Measurements from ENCODE around the gene PSTPIP1.

Gene PSTPIP1

GRCh38 chr15:77044228-77045042 lies 49.5 kb downstream of the PSTPIP1 start:
- H3K9ac ChIP-seq (ENCODE audit: low read length), result no peak overlapping the region
- no peaks in the 10 kb centered on the region for H3K9me3 ChIP-seq (ENCODE audit: control insufficient read depth, low read length)
- H3K27me3 ChIP-seq (replicated peaks; ENCODE audit: control insufficient read depth, insufficient read depth, low read length), result no peaks in the 10 kb centered on the region
- DNase-seq (ENCODE audit: low read depth), result no peak
- H3K4me3 ChIP-seq (ENCODE audit: low read length), result no peak overlapping the region
- peaks cover 68% of the 10 kb centered on the region for H3K36me3 ChIP-seq (ENCODE audit: control insufficient read depth, insufficient read depth, low read length, severe bottlenecking)
- H3K4me1 ChIP-seq (ENCODE audit: control insufficient read depth, insufficient read depth, low read length), result peaks cover 49% of the 10 kb centered on the region

DNA sequence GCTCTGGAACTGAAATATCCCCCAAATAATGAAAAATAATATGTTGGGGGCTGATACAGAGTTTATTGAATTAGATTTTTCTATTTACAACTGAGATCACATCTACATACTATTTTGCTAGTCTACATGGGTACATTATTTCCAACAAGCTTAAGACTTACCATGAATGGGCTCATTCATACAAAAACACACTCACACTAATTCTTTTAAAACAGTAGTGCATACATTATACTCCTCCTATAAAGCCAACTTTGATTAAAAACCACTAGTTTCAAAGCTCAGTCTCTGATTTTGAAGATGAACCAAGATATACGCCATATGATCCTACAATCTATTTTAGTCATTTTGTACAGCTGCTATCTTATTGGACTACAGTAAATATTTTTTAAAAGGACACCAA lies 51.1 kb downstream of the PSTPIP1 start:
- no peak overlapping the region for H3K9ac ChIP-seq (ENCODE audit: low read length)
- no peak overlapping the region for H3K4me3 ChIP-seq (ENCODE audit: low read length)
- H3K9me3 ChIP-seq (ENCODE audit: control insufficient read depth, low read length), result no peaks in the 10 kb centered on the region
- peaks cover 53% of the 10 kb centered on the region for H3K4me1 ChIP-seq (ENCODE audit: control insufficient read depth, insufficient read depth, low read length)
- H3K27me3 ChIP-seq (replicated peaks; ENCODE audit: control insufficient read depth, insufficient read depth, low read length), result no peaks in the 10 kb centered on the region
- peaks cover 83% of the 10 kb centered on the region for H3K36me3 ChIP-seq (ENCODE audit: control insufficient read depth, insufficient read depth, low read length, severe bottlenecking)
- no peak for DNase-seq (ENCODE audit: low read depth)

GRCh38 chr15:77046704-77047412 lies 51.9 kb downstream of the PSTPIP1 start:
- Histone ChIP-seq H3K27me3 (replicated peaks; ENCODE audit: control insufficient read depth, insufficient read depth, low read length) (no peaks in the 10 kb centered on the region), H3K4me1 (ENCODE audit: control insufficient read depth, insufficient read depth, low read length) (peaks cover 53% of the 10 kb centered on the region), H3K4me3 (ENCODE audit: low read length) (no peak overlapping the region), H3K36me3 (ENCODE audit: control insufficient read depth, insufficient read depth, low read length, severe bottlenecking) (peaks cover 88% of the 10 kb centered on the region), H3K9me3 (ENCODE audit: control insufficient read depth, low read length) (no peaks in the 10 kb centered on the region), H3K9ac (ENCODE audit: low read length) (no peak overlapping the region)
- DNase-seq (ENCODE audit: low read depth), result no peak

DNA sequence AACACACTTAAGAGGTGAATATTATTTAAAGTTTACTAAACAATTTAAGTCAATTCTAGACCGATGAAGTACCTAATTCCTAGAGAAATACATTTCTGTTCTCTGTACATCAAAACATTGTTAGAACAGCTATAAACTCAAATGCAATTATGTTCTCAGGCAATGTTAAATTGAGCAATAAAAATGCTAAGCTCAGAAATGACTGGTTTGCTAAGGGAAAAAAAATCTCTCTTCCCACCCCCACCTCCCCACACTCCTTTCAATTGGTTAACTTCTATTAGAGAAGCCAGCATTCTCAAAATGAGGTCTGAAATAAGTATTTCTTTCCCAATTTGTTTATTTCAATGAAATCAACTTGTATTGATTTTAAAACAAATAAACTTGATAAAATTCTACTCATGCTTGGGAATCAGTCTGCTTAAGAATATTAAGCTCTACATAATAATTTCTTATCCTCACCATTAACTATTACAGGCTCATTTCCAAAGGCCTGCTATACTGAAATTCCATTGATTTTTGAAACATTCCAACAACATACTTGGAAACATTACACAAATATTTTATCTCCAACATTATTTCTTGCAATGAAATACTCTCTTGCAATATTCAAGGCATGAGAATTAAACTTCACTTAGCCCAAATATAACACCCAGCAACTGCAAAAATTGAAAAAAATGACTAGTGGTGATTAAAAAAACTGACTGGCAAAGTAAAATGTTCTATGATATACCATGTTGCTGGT lies 53.4 kb downstream of the PSTPIP1 start:
- H3K36me3 ChIP-seq (ENCODE audit: control insufficient read depth, insufficient read depth, low read length, severe bottlenecking), result peaks cover 87% of the 10 kb centered on the region

DNA sequence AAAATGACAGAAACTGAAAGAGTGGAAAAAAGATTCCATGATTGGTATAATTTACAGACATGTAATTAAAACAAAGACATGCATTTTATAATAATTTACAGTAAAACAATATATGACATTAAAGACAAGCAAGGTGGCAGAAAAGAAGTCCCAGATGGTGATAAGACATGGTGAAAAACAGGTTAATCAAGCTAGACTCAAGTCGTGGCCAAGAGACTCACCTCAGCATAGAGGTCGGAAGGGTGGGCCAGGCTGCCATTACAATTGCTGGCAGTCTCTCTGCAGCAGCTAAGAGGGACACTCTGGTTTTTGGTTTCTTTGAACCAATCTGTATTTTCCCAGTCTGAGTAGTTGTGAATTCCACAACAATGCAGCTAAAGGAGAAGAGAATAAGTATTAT lies 57.6 kb downstream of the PSTPIP1 start:
- peaks cover 80% of the 10 kb centered on the region for H3K36me3 ChIP-seq (ENCODE audit: control insufficient read depth, insufficient read depth, low read length, severe bottlenecking)
- H3K4me1 ChIP-seq (ENCODE audit: control insufficient read depth, insufficient read depth, low read length), result peaks cover 61% of the 10 kb centered on the region
- DNase-seq (ENCODE audit: low read depth), result no peak
- H3K9ac ChIP-seq (ENCODE audit: low read length), result no peak overlapping the region
- H3K4me3 ChIP-seq (ENCODE audit: low read length), result no peak overlapping the region
- no peaks in the 10 kb centered on the region for H3K9me3 ChIP-seq (ENCODE audit: control insufficient read depth, low read length)
- no peaks in the 10 kb centered on the region for H3K27me3 ChIP-seq (replicated peaks; ENCODE audit: control insufficient read depth, insufficient read depth, low read length)

More for the DNA sequence above, 53.4 kb downstream of the PSTPIP1 start:
- Histone ChIP-seq H3K27me3 (replicated peaks; ENCODE audit: control insufficient read depth, insufficient read depth, low read length) (no peaks in the 10 kb centered on the region), H3K4me1 (ENCODE audit: control insufficient read depth, insufficient read depth, low read length) (peaks cover 58% of the 10 kb centered on the region), H3K4me3 (ENCODE audit: low read length) (peak overlapping the region; percentile 60), H3K9me3 (ENCODE audit: control insufficient read depth, low read length) (no peaks in the 10 kb centered on the region), H3K9ac (ENCODE audit: low read length) (peak overlapping the region; percentile 73)
- DNase-seq (ENCODE audit: low read depth), result peak; percentile 79

DNA sequence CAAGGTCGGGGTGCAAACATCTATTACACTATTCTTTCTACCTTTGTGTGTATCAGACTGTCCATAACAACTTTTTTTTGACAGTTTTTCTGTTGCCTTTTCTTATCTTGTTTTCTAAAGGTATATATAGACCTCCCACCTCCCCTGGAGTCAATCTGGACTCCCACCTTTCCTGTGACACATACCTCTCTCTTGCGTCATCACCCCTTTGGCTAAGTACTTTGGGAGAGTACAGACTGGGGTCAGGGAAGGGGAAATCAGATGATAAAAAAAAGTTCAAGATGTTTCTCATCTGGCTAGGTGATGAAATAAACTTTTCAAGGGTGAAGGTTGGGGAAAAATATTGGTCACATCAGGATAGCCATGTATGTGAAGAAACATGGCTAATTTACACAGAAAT lies 58.8 kb downstream of the PSTPIP1 start:
- Histone ChIP-seq H3K27me3 (replicated peaks; ENCODE audit: control insufficient read depth, insufficient read depth, low read length) (no peaks in the 10 kb centered on the region), H3K4me3 (ENCODE audit: low read length) (no peak overlapping the region), H3K9me3 (ENCODE audit: control insufficient read depth, low read length) (no peaks in the 10 kb centered on the region), H3K9ac (ENCODE audit: low read length) (no peak overlapping the region), H3K4me1 (ENCODE audit: control insufficient read depth, insufficient read depth, low read length) (peaks cover 61% of the 10 kb centered on the region), H3K36me3 (ENCODE audit: control insufficient read depth, insufficient read depth, low read length, severe bottlenecking) (peaks cover 81% of the 10 kb centered on the region)
- DNase-seq (ENCODE audit: low read depth), result no peak

DNA sequence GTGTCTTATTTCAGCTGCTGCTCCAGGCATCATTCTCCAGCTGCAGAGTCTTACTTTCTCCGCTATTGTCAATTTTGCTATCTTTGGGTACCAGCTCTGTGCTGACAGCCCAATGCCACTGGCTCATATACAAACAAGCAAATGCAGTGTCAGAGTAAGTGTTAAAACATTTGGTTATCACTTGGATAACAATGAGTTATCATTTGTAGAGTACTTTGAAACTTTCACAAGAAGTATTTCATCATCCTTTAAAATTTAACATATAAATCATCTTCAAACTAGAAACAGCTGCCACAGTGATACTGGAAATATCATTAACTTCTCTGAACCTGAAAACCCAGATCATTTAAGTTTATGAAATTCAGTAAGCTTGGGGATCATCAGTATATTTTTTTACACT lies 62.1 kb downstream of the PSTPIP1 start:
- no peaks in the 10 kb centered on the region for H3K27me3 ChIP-seq (replicated peaks; ENCODE audit: control insufficient read depth, insufficient read depth, low read length)
- H3K4me1 ChIP-seq (ENCODE audit: control insufficient read depth, insufficient read depth, low read length), result peaks cover 75% of the 10 kb centered on the region
- no peak overlapping the region for H3K4me3 ChIP-seq (ENCODE audit: low read length)
- H3K9ac ChIP-seq (ENCODE audit: low read length), result no peak overlapping the region
- peak; percentile 60 for DNase-seq (ENCODE audit: low read depth)
- H3K36me3 ChIP-seq (ENCODE audit: control insufficient read depth, insufficient read depth, low read length, severe bottlenecking), result peaks cover 49% of the 10 kb centered on the region
- H3K9me3 ChIP-seq (ENCODE audit: control insufficient read depth, low read length), result no peaks in the 10 kb centered on the region

DNA sequence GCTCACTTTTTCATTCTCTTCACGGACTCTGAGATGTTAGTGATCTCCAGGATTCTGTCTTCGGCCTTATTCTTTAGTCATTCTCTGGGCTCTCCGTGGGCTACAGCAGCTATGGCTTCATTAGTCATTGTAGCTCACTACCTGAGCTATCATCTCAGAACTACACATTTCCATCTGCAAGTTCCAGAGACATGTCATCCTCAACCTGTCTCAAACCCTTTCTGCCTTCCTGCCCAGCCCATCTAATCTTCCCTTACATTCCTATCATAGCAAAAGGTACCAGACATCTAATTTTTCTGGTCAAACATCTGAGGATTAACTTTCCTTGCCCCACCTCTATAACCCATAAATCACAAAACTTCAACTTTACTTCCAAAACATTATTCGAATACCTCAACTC lies 62.8 kb downstream of the PSTPIP1 start:
- H3K36me3 ChIP-seq (ENCODE audit: control insufficient read depth, insufficient read depth, low read length, severe bottlenecking), result peaks cover 43% of the 10 kb centered on the region
- H3K9ac ChIP-seq (ENCODE audit: low read length), result no peak overlapping the region
- H3K4me3 ChIP-seq (ENCODE audit: low read length), result no peak overlapping the region
- DNase-seq (ENCODE audit: low read depth), result no peak
- no peaks in the 10 kb centered on the region for H3K27me3 ChIP-seq (replicated peaks; ENCODE audit: control insufficient read depth, insufficient read depth, low read length)
- no peaks in the 10 kb centered on the region for H3K9me3 ChIP-seq (ENCODE audit: control insufficient read depth, low read length)
- H3K4me1 ChIP-seq (ENCODE audit: control insufficient read depth, insufficient read depth, low read length), result peaks cover 79% of the 10 kb centered on the region

DNA sequence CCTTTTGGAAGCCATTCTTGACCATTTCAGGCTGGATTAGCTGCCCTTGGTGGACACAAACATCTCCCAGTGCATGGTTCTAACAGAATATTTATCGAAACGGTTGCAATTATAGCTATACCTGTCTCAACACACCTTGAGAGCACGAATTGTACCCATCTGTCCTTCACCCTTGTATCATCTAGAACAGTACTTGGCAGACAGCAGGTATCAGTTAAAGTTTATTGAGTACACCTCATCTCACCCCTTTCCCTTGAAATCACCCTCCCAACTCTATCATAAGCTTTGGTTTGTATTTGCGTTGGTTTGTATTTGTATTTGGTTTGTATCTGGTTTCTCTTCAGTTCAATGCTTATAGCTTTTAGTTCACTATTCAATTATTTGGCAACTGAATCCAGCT lies 63.5 kb downstream of the PSTPIP1 start:
- no peaks in the 10 kb centered on the region for H3K9me3 ChIP-seq (ENCODE audit: control insufficient read depth, low read length)
- peaks cover 37% of the 10 kb centered on the region for H3K36me3 ChIP-seq (ENCODE audit: control insufficient read depth, insufficient read depth, low read length, severe bottlenecking)
- no peaks in the 10 kb centered on the region for H3K27me3 ChIP-seq (replicated peaks; ENCODE audit: control insufficient read depth, insufficient read depth, low read length)
- H3K9ac ChIP-seq (ENCODE audit: low read length), result no peak overlapping the region
- H3K4me1 ChIP-seq (ENCODE audit: control insufficient read depth, insufficient read depth, low read length), result peaks cover 83% of the 10 kb centered on the region
- DNase-seq (ENCODE audit: low read depth), result no peak
- H3K4me3 ChIP-seq (ENCODE audit: low read length), result no peak overlapping the region

DNA sequence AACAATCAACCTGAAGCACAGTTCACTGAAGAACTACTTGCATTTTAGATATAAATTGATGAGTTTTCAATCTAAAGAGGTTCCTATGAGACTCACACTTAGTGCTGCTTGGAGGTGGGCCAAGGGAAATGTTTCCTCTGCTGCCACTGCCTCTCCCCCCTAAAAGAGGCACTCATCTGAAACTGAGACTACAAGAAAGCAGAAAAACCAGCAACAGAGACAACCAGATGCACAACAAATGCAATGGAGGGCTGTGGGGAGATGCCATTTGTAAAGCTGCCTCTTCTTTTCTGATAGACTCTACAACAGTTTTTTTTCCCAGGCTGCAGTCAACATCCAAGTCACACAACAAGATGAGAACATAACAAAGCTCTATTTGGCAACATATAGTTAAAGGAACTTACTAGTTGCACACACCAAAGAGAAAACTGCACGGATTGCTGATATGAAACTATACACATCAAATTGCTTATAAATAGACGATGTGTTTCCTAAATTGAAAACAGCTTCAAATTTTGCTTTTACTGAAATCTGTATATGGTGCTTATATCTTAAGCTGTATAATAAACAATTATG lies 64.9 kb downstream of the PSTPIP1 start:
- Histone ChIP-seq H3K9ac (ENCODE audit: low read length) (peak overlapping the region; percentile 89), H3K4me3 (ENCODE audit: low read length) (peak overlapping the region; percentile 70), H3K36me3 (ENCODE audit: control insufficient read depth, insufficient read depth, low read length, severe bottlenecking) (peaks cover 25% of the 10 kb centered on the region), H3K27me3 (replicated peaks; ENCODE audit: control insufficient read depth, insufficient read depth, low read length) (no peaks in the 10 kb centered on the region), H3K9me3 (ENCODE audit: control insufficient read depth, low read length) (no peaks in the 10 kb centered on the region), H3K4me1 (ENCODE audit: control insufficient read depth, insufficient read depth, low read length) (peaks cover 84% of the 10 kb centered on the region)
- peak; percentile 60 for DNase-seq (ENCODE audit: low read depth)

DNA sequence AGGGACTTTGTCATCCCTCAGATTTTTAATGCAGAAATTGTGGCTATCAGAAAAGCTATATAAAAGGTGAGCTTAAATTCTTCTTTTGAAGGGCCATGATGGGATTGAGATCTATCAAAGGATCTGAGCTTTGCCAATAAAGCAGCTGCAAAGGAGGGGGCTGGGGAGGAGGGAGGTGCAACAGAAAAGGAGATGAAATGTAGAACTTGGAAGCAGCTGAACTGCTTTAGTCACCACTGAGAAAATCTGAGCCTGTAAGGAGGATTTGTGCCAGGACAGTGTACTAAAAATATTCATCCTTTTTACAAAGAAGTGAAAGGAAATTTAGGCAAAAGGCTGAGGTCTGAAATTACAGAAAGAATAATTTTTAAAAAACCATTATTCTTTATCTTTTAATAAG lies 65.6 kb downstream of the PSTPIP1 start:
- peak; percentile 75 for DNase-seq (ENCODE audit: low read depth)
- H3K36me3 ChIP-seq (ENCODE audit: control insufficient read depth, insufficient read depth, low read length, severe bottlenecking), result peaks cover 18% of the 10 kb centered on the region
- peaks cover 90% of the 10 kb centered on the region for H3K4me1 ChIP-seq (ENCODE audit: control insufficient read depth, insufficient read depth, low read length)
- H3K9me3 ChIP-seq (ENCODE audit: control insufficient read depth, low read length), result no peaks in the 10 kb centered on the region
- peak overlapping the region; percentile 70 for H3K4me3 ChIP-seq (ENCODE audit: low read length)
- peak overlapping the region; percentile 89 for H3K9ac ChIP-seq (ENCODE audit: low read length)
- H3K27me3 ChIP-seq (replicated peaks; ENCODE audit: control insufficient read depth, insufficient read depth, low read length), result no peaks in the 10 kb centered on the region
